GM18502 (cell line): ENCODE data around the gene KIRREL1.

Source experiments
- ATAC-seq: cut with Tn5 transposase; IDR thresholded peaks from one replicate; pipeline ENCODE4 v1.9.1; 2021; ENCODE audit warnings: mild to moderate bottlenecking; ENCODE audit not compliant: unreplicated experiment, poor library complexity

Gene KIRREL1

DNA sequence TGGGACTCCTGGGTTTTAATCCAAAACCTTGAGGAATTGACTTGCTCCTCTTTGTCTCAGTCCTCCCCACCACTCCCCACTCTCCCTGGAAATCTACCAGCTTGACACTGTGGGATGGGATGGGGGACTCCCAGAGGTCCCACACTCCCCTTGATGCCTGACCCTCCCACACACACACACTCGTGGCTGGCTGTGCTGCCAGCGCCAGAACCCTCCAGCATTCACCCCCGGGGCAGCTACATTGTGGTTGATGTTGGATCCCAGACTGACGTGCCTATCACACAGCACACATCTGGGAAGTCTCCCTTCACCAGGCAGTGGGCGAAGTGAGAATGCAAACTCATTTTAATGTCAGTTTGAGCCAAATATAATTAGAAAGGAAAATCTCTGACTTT, 10.0 kb downstream of the KIRREL1 start:
- ATAC-seq = no peak

DNA sequence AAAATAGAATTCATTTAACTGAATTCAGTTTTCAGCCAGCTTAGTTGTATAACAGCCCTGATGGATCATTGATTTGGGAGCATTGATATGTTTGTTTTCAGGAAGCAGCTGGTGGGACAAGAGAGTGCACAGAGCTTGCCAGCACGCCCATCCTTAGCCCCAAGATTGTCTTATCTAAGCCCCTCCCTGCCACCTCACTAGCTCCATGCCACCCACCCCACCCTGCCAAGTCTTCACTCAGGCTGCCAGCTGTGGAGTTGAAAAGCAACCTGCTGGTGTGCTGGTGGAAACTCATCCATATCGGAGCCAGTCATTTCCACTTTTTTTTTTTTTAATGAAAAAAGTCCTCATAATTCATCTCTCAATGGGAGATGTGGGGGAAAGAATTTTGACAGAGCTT, 11.8 kb downstream of the KIRREL1 start:
- ATAC-seq = no peak

DNA sequence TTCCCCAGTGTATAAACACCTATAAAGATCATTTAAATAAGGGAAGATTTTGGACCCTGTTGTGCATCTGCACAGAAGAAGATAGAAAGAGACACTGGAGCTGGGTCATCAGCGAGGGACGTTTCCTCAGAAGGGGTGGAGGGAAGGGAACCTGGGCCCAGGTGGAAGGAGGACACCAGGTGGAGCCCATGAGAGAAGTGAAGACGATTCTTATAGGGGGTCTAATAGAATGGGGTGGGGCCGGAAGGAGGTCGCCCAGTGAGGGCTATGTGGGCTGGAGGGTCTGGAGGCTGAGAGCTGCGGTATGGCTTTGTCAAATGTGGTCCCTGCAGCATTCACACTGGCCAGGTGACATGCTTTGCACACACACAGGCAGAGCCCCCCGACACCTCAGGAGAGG, 13.7 kb downstream of the KIRREL1 start:
- no peak for ATAC-seq

DNA sequence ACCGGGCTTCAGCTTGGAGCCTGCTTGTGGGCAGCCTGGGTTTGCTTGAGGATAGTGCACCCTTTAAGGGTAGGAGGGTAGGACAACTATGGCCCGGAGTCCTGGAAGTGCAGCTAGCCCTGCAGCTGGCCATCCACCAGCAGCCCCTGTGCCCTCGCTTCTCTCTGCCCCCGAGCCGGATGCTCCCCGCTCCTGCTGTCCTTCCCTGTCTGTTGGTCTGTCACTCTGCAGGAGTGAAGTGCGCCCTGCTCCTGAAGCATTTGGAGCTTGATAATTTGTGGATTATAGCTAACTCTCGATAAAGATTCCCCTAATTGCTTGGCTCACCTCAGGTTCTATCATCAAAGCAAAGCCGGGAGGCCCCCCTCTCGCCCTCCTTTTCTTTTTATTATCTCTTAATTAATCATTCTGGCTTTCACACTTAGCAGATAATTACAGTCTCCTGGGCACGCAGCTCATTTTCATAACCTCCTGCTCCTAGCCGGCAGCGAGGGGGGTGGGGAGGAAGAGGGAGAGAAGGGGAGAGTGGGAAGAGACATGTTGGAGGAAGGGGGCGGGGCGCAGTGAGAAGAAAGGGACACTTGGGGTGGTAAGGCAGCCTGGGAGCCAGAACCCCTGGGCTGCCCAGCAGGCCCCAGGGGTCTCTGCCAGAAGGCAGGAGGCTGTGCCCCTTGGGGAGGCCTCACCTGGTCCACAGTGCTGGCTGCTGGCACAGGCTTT, 14.4 kb downstream of the KIRREL1 start:
- ATAC-seq = no peak

DNA sequence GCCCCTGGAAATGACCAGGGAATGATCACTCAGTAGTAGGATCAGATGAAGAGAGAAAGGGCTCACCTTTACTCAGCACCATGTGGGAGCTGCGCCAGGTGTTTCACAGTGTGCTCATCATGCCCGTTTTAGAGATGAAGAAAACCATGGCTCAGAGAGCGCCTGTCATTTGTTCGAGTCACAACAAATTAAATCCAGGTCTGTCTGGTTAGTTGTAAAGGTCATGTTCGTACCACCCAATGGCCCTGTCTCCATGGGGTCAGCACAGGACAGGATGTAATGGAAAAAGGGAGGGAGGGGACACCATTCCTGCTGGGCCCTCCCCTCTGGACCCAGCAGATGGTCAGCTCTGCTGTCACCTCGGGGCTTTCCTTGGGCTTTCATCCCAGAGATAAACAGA, 15.2 kb downstream of the KIRREL1 start:
- no peak for ATAC-seq

DNA sequence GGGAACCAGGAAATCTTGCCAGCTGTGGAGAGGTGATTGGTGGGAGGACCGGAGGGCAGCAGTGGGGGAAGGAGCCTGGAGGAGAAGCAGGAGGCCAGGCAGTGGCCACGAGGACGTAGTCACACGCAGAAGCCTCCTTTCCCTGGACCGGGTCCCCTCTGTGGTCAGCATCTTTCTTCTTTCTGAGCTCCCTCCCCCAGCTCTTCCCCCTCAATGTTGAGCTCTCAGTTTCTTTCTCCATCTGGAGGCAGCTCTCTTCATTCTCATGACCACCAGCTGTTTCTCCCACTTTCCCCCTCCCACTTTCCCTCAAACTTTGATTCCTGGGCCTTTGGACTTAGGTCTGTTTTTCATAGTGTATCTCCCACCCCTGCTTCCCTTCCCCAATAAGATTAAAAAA, 18.3 kb downstream of the KIRREL1 start:
- ATAC-seq = no peak

DNA sequence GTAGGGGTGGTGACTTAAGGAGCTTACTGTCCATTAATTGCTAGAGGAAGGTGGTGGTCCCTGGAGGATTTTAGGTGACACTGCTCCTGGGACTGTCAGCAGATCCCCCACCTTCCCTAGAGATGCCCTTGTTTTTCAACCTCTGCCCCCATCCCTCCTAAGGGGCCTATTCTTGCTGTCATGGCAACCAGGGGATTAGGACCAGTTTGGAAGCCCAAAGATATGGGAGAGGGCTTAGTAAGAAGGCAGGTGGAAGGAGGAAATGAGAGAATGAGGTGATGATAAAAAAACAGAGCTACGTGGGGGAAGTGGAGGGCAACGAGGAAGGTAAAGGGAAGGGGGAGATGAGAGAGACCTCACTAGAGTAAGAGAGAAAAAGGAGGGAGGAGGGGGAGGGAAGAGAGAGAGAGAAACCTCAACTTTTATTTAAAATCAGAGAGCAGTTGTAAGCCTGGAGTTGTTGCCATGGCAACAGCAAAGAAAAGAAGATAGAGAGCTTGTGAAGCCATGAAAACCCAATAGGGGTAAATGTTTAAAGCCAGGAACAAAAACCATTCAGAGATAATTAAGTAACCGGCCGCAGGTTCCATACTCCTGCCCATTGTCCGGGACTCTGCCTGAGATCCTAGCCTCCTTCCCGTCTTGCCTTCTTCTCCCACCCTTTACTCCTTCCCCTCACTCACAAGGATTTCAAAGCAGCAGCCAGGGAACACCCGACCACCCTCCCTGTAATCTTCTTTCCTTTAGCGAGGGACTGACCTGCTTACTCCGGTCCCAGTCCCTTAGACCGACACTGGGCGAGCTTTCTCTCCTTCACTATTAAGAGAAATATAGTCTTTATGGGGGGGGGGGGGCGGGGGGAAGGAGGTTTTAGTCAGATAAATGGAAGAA, 20.6 kb downstream of the KIRREL1 start:
- ATAC-seq = no peak

DNA sequence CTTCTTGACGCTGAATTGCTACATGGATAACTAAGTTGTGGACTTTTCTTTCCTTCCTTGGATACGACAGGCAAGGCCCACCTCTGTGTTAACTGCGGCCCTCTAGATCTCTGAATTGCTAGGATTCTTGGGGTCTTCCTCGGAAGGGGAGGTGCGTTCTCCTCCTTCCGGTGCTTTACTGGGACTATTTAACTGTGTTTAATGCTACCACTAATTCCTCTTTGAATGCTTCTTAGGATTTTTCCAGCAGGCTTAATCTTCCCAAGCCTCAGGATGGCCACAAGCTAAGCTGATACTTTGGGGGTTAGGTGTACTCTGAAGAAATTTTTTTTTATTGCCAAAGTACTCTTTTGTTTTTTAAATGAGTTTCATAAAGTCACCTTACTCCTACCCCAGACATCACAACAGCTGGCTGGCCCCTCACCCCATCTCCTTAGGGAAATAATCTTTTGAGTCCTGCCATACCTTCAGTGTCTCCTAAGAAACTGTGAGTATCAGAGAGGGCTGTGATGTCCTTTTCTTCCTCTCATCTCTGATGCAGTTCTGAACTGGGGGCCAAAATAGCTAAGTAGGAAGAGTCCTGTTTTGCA, 21.4 kb downstream of the KIRREL1 start:
- ATAC-seq = no peak

DNA sequence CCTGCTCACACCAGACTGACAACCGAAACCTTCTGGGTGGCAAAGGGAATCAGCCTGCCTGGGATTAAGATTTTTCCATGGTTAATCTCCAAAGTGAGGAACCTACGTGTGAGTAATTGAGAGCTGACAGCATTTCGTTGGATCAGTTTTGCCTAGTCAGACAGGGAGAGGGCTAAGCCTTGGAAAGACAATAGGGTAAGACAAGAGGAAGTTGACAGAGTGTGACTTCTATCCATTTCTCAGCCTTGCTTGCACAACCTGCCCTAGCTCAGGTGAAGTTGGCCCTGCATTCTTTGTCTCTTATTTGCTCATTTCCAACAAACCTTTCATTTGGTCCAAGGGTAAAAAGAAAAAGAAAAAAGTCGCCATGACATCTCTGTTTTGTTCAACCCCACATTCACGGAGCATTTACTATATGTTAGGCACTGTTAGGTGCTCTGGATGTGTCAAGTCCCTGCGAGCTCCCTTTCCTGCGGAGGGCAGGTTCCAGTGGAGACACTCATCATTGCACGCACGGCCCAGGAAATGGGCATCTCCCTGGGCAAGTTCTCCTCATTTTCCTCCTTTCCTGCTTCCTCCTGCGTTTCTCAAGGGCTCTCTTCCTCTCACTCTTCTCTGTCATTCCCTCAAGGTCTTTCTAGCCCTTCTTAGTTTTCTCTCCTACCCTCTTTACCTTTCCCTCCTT, 23.3 kb downstream of the KIRREL1 start:
- ATAC-seq = no peak

DNA sequence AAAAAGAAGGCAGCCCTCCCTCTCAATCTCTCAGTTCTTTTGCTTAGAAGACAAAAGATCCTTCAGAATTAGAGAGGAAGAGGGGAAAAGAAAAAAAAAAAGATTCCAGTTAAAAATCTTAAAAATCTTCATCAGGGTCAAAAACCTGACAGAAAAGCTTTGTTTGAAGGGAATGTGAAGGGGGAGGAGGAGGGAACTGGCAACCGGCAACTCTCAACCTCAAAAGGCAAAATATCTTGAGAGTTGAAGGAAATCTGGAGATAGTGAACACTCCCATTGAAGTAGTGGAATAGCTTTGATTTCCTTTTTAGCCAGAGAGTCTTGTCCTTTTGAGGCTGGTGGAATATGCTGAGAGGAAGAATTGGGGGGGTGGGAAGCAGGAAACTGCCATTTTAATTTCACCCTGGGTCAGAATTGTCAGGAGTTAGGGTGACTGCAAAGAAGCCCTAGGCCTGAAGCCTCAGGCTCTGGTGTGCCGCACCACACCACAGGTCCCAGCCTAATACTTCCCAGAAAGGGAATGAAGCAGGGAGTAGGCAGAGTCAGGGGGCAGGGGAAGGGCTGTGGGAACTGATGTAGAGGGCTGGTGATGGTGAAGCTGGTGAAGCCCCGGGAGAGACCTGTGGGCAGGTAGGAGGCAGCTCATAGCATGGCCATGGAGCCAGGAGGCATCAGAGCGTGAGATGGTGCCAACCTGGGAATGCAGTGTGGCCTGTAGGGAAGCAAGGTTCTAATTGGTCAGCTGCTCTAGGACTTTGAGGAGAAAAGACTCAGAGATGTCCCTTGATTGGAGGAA, 24.6 kb downstream of the KIRREL1 start:
- no peak for ATAC-seq

DNA sequence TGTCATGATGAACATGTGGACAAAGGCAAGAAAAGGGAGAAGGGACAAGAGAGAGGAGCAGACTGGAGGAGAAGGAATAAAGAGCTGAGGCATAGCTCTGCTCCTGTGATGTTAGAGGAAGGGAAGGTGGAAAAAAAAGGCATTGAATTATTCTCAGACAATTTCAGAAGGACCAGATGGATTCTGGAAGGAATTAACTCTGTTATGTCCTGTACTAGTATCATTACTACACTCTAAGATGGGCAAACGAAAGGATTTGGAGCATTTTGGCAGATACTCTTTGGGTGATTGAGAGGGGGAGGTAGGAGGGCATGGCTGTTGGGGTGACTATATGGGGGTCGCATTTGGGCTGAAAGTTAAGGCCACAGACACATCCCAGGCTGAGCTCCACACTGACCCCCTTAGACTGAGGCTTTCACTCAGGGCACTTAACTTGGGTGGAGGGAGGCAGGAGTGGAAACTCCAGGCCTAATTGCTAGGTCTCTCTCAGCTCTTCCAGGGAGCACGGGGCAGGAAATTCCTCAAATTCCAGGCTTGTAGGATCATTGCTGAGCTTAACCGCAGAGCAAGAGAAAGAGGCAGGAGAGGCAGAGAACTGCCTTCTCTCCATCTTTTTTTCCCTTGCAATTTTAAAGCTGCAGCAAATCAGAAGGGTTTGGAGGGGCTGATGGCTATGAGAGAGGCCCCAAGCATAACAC, 25.9 kb downstream of the KIRREL1 start:
- ATAC-seq = no peak

DNA sequence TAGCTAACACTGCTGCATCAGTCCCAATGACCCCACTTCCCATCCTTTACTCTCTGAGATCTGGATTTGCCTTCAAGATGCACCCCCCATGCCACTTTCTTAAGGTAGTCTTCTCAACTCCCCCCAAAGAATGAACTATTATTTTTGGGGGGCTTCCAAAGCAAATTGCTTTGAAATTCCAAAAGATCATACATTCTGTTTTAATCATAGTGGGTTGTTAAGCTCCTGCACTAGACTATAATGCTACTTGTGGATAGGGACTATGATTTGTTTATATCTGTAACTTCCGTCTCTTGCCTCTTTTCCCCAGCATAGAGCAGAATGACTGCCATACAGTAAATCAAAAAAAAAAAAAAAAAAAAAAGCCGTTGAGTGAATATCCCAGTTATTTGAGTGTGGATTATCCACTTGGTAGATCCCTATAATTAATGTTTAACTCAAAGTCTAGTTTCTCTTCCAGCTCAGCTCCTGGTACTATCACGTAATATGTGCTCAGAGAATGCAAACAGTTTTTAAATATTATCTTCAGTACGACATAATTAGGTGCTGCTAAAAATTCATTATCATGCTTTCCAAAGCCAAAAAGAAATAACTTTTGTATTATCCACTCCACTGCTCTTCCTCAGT, 26.9 kb downstream of the KIRREL1 start:
- ATAC-seq = no peak

DNA sequence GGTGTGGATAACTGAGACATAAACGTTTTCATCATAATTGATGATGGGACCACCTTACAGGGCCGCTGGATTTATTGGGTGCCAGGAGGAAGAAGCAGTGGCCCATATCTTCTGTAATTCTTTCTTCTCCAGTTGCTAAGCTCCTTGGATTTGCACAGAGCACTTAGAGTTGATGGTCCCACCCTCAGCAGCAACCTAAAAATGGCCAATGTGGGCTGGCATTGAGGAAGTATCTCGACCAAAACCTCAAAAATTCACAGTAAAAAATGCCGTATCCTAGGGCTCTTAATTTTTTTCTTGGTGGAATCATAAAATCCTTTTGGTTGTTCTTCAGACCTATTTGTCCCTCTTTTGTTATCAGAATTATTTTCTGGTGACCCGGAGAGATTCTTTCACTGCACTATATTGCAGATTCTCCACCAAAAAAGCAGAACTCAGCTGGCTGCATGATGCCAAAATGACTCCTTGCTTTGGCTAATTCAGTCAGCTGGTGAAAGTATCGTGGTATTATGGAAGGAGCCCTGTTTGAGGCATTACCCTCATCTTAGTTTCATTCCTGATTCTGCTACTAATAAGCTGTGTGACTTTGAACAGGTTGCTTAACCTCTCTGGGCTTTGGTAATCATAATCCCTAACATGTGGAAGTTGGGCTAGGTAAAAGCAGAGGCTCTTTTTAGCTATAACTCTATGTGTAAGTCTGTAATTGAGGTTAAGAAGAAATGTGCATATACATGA, 27.6 kb downstream of the KIRREL1 start:
- no peak for ATAC-seq

DNA sequence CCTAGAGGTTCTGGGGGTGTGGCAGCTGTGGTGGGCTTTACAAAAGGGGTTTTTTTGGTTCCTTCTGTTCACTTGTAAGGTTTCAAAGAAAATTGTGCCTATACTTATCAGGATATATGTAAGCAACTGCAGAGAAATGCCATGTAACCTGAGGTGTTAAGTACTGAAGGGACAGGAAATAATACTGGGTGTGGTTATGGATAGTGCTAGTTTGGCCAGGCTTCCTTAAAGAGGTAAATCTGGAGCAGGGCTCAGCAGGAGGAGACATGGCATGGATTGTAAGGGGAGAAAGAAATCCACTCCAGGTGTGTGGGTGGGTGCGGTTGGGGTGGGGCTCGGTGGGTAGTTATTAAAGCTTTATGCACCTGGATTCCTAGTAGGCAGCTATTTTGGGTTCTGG, 28.3 kb downstream of the KIRREL1 start:
- no peak for ATAC-seq

DNA sequence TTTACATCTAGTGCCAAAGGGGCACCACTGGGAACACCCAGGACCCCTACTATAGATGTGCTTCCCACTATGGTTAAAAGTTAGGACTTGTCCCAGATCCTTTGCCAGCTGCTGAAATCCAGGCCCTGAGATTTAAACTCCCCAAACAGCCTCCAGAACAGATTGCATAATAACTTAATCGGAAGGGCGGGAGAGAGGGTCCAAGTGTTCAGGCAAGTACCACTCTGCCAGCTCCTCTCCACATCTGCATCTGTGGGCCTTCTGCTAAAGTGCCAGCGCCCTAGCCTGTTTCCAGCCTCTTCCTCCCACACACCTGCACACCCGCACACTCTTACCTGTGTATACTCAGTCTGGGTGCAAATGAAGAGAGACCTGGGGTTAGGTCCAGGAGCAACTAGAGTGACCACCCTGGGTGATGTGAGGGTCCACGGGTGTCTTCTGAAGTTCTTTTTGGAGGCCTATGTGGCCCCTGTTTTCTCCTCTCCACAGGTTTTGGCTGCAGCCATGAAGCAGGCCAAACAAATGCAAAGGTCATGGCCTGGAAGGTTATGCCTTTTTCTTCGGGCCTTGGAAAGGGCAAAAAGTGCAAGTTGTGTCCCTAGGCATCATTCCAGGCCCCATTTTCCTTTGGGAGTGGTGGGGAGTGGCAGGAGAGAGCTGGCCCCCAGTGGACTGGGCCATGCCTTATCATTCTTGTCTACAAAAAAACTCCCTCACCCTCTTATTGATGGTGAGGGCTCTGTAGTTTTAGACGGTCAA, 29.3 kb downstream of the KIRREL1 start:
- ATAC-seq = no peak

DNA sequence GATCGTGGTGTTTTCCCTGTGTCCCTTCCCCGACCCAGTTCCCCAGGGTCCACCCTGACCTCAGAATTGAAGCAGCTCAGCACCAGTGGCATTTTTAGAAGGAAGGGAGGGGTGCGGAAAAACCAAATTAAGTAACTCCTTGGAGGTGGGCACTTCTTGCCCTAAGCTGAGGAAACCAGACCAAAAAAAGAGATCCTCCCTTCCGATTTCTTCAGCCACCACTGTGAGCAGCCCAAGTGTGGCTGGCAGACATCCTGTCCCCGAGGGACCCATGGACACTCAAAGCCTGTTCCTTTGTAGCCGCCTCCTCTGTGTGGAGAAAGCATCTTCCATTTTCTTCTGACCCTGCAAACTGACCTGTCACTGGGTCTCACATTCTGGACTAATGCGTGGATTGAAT, 31.3 kb downstream of the KIRREL1 start:
- ATAC-seq = no peak

DNA sequence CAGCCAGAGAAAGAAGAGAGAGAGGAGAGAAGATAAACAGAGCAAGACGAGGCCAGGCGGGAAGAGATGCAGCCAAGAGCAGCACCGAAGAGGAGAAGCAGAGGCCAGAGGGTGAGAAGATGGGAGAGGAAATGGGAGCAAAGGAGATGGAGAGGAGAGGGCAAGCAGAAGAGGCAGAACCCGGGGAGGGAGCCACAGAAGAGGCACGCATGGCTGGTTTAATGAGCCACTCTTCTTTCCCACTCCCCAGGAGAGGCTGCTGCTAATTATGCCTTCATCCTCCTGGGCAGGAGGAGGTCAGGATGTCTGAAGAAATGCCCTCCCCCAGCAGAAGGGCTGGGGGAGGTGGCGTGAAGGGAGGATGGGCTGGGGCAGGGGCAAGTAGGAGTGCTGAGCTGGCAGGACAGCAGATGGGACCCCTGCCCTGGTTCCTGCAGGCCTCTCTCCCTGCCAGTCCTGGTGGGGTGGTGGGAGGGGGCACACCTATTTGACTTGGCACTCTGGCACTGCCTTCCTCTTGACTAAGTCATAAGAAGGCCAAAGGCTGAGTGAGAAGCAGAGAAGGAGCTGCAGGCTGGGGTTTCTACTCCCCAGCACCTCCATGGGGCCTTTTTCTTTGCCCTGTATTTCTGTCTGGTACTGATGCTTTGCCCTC, 32.3 kb downstream of the KIRREL1 start:
- ATAC-seq = no peak
